C4-2B (cell line): ENCODE measurements around the gene RO60.

Experiments
- CTCF ChIP-seq: fragments of 450-650 bp; conservative IDR thresholded peaks from 2 replicates; pipeline ENCODE4 v1.5.1; 2017; ENCODE audit warnings: mild to moderate bottlenecking
- ZFX ChIP-seq: fragments of 450-650 bp; IDR thresholded peaks from 2 replicates; pipeline ENCODE4 v1.6.1; 2017

DNA sequence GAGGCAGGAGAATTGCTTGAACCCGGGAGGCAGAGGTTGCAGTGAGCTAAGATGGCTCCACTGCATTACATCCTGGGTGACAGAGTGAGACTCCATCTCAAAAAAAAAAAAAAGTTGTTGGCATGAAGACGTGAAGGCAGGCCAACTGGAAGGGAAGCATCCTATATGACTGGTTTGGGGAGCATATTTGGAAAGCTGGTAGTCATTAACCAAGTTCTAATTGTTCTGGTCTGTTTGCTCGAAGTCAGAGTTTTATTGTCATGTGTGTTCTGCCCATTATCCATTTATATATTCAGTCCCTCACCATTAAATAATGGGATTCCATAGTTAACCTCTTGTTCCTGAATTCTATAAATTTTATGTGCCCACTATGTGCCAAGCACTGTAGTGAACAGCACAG is 49.1 kb downstream of the RO60 start:
- TF ChIP-seq CTCF = no peak
- TF ChIP-seq ZFX = no peak
